Astrocyte of the cerebellum (primary cell): ENCODE measurements around the gene NPAS2.

ENCODE experiments used
- DNase-seq: peaks from one replicate; pipeline ENCODE4 v3.0.0-alpha.2; 2011; ENCODE audit warnings: low read depth
- H3K4me3 ChIP-seq: 2 replicates; pipeline ENCODE4 v1.5.1; 2011; ENCODE audit warnings: mild to moderate bottlenecking, low read depth, low read length, moderate library complexity
- in situ Hi-C: cut with HindIII; loops from 2 replicates; pipeline ENCODE4 v1.10.0; 2017; ENCODE audit warnings: low sequenced_read_pairs
- TF ChIP-seq, protein P1 (sequence below): IDR thresholded peaks from 2 replicates; pipeline ENCODE4 v1.5.1; 2012; ENCODE audit warnings: low read length, low read depth, moderate library complexity, mild to moderate bottlenecking; ENCODE audit errors: missing control alignments

The NPAS2 gene

DNA sequence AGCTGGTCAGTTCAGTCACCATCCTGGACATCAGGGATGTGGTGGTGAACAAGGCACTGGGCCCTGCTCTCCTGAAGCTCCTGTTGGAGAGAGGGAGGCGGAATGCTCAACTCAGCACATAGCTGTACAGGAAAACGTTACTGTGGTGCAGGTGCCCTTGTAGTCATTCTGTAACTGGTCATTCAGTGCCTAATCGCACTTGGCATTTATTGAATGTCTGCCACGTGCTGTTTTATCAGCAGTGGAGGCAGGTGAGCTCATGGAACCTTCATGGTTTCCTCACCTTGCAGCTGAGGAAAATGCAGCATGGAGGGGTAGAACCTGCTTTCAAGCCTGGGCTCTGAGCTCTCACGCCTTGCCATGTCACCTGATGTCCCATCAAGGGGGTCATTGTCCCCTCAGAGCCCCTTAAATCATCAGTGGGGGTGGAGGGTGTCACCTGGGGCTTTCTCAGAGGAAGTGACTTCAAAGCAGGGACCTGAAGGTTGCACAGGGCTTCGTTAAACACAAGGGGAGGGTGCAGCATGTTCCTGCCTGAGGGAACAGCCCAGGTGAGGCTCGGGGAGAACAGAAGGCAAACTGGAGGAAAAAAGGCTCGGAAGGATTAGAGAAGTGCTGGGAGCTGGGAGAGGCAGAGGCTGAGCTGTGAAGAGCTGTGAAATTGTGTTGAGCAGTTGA, 126.1 kb downstream of the NPAS2 start:
- in situ Hi-C loops: no loop called here
- no peak overlapping the region for H3K4me3 ChIP-seq
- DNase-seq: no peak
- TF ChIP-seq, protein P1, sequence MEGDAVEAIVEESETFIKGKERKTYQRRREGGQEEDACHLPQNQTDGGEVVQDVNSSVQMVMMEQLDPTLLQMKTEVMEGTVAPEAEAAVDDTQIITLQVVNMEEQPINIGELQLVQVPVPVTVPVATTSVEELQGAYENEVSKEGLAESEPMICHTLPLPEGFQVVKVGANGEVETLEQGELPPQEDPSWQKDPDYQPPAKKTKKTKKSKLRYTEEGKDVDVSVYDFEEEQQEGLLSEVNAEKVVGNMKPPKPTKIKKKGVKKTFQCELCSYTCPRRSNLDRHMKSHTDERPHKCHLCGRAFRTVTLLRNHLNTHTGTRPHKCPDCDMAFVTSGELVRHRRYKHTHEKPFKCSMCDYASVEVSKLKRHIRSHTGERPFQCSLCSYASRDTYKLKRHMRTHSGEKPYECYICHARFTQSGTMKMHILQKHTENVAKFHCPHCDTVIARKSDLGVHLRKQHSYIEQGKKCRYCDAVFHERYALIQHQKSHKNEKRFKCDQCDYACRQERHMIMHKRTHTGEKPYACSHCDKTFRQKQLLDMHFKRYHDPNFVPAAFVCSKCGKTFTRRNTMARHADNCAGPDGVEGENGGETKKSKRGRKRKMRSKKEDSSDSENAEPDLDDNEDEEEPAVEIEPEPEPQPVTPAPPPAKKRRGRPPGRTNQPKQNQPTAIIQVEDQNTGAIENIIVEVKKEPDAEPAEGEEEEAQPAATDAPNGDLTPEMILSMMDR: no peak

GRCh38 chr2:100948942-100949811, 129.2 kb downstream of the NPAS2 start:
- no peak overlapping the region for H3K4me3 ChIP-seq
- in situ Hi-C loops: no loop called here
- no peak for DNase-seq
- TF ChIP-seq, protein P1: no peak

DNA sequence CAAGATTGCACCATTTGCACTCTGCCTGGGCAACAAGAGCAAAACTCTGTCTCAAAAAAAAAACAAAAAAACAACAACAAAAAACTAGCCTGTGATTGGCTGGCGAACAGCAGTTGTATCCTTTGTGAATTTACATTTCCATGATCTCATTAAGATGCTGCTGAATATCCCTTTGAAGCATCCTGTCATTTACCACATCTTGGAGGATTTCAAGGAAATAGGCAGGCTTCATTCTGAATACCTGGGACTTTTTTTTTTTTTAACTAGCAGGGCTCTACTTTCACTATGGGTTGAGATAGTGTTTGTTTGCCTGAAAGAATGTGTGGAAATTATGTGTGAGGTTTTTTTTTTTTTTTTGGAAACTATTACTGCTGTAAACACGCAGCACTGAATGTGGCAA, 132.6 kb downstream of the NPAS2 start:
- H3K4me3 ChIP-seq: no peak overlapping the region
- TF ChIP-seq, protein P1: no peak
- in situ Hi-C loops: no loop called here
- DNase-seq: no peak

- H3K4me3 ChIP-seq: no peak overlapping the region
- no peak for DNase-seq
- TF ChIP-seq, protein P1: no peak
- in situ Hi-C loops: no loop called here
Measured at GRCh38 chr2:100953406-100954043, 133.6 kb downstream of the NPAS2 start.

DNA sequence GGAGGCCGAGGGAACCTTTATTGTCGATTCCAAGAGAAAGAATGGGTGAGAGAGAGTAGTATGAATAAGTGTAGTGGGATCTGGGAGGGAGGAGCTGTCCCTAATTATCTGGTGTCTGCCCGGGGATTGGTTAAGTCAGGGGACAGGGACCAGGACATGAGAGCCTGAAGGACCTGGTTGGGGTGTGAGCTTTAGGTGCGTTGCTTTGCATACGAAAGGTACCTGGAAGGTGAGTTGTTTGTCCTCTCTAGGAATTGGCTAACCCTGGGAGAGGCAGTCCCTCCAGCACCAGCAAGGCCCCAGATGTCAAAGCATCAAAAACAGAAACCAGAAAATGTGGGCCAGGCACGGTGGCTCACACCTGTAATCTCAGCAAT, 134.1 kb downstream of the NPAS2 start:
- in situ Hi-C loops: no loop called here
- no peak overlapping the region for H3K4me3 ChIP-seq
- TF ChIP-seq, protein P1: no peak

DNA sequence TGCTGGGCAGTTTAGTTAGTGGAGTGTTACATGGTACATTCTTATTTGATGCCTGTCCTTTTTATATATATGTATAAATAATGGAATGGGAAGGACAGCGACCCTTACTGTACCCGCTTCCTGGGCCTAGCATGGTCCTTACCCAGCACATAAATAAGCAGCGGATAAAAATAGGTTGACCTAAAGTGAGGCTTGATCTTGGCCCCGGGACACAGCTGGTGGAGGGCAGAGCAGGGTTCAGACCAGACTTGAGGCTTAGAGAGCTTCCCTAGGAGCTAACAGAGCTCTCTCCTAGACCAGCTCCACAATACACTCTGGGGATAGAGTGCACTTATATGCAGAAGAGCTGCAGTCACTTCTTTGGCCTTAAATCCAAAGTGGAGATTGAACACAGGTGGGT, 135.3 kb downstream of the NPAS2 start:
- DNase-seq: no peak
- no peak overlapping the region for H3K4me3 ChIP-seq
- in situ Hi-C loops: no loop called here
- TF ChIP-seq, protein P1: no peak

More for the DNA sequence above, 134.1 kb downstream of the NPAS2 start:
- no peak for DNase-seq
